Vagina (tissue), 2 donors: ENCODE data around the gene PEPD.

Source experiments
- POLR2AphosphoS5 ChIP-seq, 2 donors: sonication (generic); formaldehyde crosslinking; IDR thresholded peaks; one replicate each; pipeline ENCODE4 v1.9.0; 2017; ENCODE audit warnings: antibody characterized with exemption in 2 of 2, mild to moderate bottlenecking in 2 of 2, low read depth in 1 of 2; ENCODE audit not compliant: insufficient read depth in 1 of 2
- TF ChIP-seq, protein P1 (sequence below), 3 experiments: fragments of 450-650 bp in 2 of 3; fragments of 200-600 bp in 1 of 3; sonication (generic) in 1 of 3; IDR thresholded peaks; one replicate each; pipeline ENCODE4 v1.5.1; 2017 to 2019; ENCODE audit warnings: antibody characterized with exemption in 3 of 3, mild to moderate bottlenecking in 2 of 3, moderate library complexity in 2 of 3

DNA sequence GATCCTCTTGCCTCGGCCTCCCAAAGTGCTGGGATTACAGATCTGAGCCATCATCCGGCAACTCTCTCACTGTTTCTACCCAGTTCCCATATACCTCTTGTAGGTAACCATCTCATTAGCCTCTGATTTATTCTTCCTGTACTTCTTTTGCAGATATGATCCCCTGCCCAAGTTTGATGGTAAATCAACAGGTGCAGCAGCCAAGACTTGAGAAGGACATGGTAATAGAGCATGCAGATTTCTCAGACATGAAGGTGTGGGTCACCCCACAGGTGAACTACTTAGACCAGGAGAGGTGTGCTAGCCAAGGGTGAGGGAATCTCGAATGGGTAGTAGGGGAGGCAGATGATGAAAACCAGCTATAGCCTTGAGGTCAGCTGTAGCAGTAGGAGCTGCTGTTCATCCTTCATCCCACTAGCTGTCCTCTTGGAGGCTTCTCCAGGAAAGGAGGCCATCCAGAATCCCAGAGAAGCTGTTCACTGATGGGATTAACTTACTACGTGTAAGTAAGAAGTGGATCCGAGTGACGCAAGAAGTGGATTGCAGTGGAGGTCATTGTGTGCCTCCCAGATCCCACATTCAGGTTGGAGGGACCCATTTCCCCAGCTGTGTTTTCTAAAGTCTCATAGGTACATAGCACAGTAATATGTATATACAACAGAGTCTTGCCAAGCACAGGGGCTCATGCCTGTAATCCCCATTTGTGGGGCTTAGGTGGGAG, 158.9 kb downstream of the PEPD start:
- TF ChIP-seq, protein P1, sequence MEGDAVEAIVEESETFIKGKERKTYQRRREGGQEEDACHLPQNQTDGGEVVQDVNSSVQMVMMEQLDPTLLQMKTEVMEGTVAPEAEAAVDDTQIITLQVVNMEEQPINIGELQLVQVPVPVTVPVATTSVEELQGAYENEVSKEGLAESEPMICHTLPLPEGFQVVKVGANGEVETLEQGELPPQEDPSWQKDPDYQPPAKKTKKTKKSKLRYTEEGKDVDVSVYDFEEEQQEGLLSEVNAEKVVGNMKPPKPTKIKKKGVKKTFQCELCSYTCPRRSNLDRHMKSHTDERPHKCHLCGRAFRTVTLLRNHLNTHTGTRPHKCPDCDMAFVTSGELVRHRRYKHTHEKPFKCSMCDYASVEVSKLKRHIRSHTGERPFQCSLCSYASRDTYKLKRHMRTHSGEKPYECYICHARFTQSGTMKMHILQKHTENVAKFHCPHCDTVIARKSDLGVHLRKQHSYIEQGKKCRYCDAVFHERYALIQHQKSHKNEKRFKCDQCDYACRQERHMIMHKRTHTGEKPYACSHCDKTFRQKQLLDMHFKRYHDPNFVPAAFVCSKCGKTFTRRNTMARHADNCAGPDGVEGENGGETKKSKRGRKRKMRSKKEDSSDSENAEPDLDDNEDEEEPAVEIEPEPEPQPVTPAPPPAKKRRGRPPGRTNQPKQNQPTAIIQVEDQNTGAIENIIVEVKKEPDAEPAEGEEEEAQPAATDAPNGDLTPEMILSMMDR (IDR thresholded peaks at IDR 0.05), result no peak
- TF ChIP-seq POLR2AphosphoS5 (IDR thresholded peaks at IDR 0.05; ENCODE audit: insufficient read depth in 1 of 2, low read depth in 1 of 2), result no peak
